Ovary (tissue), 3 donors: ENCODE measurements around the gene NWD2.

Source experiments
- CTCF ChIP-seq, 3 donors: fragments of 450-650 bp in 2 of 3; fragments of 200-600 bp in 1 of 3; IDR thresholded peaks; one replicate each; pipeline versions ENCODE4 v1.5.1 to v1.8.0; 2016 to 2022; ENCODE audit warnings: antibody characterized with exemption in 3 of 3, mild to moderate bottlenecking in 1 of 3
- POLR2A ChIP-seq: fragments of 450-650 bp; IDR thresholded peaks from one replicate; pipeline ENCODE4 v1.6.1; 2017; ENCODE audit warnings: antibody characterized with exemption, mild to moderate bottlenecking, moderate library complexity
- donor health status: DM: no; HTN: no; CAD: no.

GRCh38 chr4:37450309-37450708 lies 205.8 kb downstream of the NWD2 start:
- TF ChIP-seq CTCF (IDR thresholded peaks at IDR 0.05) = no peak
- no peak for TF ChIP-seq POLR2A
